Astrocyte (in vitro differentiated cells and primary cell): ENCODE measurements around the gene MICU2. TPM values are rescaled to one million over a fixed set of nuclear protein-coding genes. Genes with fewer than 3 reads are reported as not detected.

Experiments used
- DNase-seq: peaks from one replicate; pipeline ENCODE4 v3.0.0-alpha.2; 2010; ENCODE audit warnings: low read depth
- FAIRE-seq: peaks from 2 replicates; lab custom pipeline; 2011; peaks lifted over from hg19 to GRCh38; lab: Jason Lieb, UNC
- H2AFZ ChIP-seq: 2 replicates; pipeline ENCODE4 v1.6.0; 2012; ENCODE audit warnings: low read depth, low read length, inconsistent platforms
- H3K27ac ChIP-seq: 2 replicates; pipeline ENCODE4 v1.5.1; 2011; ENCODE audit warnings: low read depth, low read length, inconsistent platforms
- H3K27me3 ChIP-seq: 2 replicates; pipeline ENCODE4 v1.6.0; 2011; ENCODE audit warnings: low read length, inconsistent platforms; ENCODE audit not compliant: insufficient read depth
- H3K36me3 ChIP-seq: 2 replicates; pipeline ENCODE4 v1.5.1; 2011; ENCODE audit warnings: low read length, inconsistent platforms; ENCODE audit not compliant: insufficient read depth
- H3K4me1 ChIP-seq: 2 replicates; pipeline ENCODE4 v1.5.1; 2011; ENCODE audit warnings: low read length, inconsistent platforms; ENCODE audit not compliant: insufficient read depth
- H3K4me2 ChIP-seq: 2 replicates; pipeline ENCODE4 v1.6.0; 2012; ENCODE audit warnings: low read length, inconsistent platforms
- H3K4me3 ChIP-seq: 2 replicates; pipeline ENCODE4 v1.5.1; 2011; ENCODE audit warnings: low read depth, mild to moderate bottlenecking, low read length, inconsistent platforms; ENCODE audit not compliant: insufficient read depth
- H3K79me2 ChIP-seq: 2 replicates; pipeline ENCODE4 v1.6.0; 2012; ENCODE audit warnings: mild to moderate bottlenecking, low read length, inconsistent platforms; ENCODE audit not compliant: insufficient read depth
- H3K9ac ChIP-seq: 2 replicates; pipeline ENCODE4 v1.6.0; 2012; ENCODE audit warnings: mild to moderate bottlenecking, low read length, inconsistent platforms
- H3K9me3 ChIP-seq: 2 replicates; pipeline ENCODE4 v1.5.1; 2012; ENCODE audit warnings: low read depth, mild to moderate bottlenecking, low read length, inconsistent platforms; ENCODE audit not compliant: insufficient read depth
- H4K20me1 ChIP-seq: 2 replicates; pipeline ENCODE4 v1.6.0; 2012; ENCODE audit warnings: low read length, inconsistent platforms; ENCODE audit not compliant: insufficient read depth
- H3K27ac Mint-ChIP-seq: one replicate; pipeline ENCODE4 v1.8.0; 2021; ENCODE audit warnings: mild to moderate bottlenecking, mixed read lengths; ENCODE audit not compliant: unreplicated experiment
- H3K27me3 Mint-ChIP-seq: one replicate; pipeline ENCODE4 v1.8.0; 2021; ENCODE audit warnings: low read depth, mixed read lengths; ENCODE audit not compliant: unreplicated experiment
- H3K36me3 Mint-ChIP-seq: one replicate; pipeline ENCODE4 v1.8.0; 2021; ENCODE audit warnings: low read depth, mixed read lengths; ENCODE audit not compliant: unreplicated experiment
- H3K4me1 Mint-ChIP-seq: one replicate; pipeline ENCODE4 v1.8.0; 2021; ENCODE audit warnings: low read depth, mixed read lengths; ENCODE audit not compliant: unreplicated experiment
- H3K4me3 Mint-ChIP-seq: one replicate; pipeline ENCODE4 v1.8.0; 2021; ENCODE audit warnings: mild to moderate bottlenecking, moderate library complexity, mixed read lengths; ENCODE audit not compliant: unreplicated experiment
- H3K9me3 Mint-ChIP-seq: one replicate; pipeline ENCODE4 v1.8.0; 2021; ENCODE audit warnings: mild to moderate bottlenecking, mixed read lengths; ENCODE audit not compliant: unreplicated experiment
- EZH2 ChIP-seq: IDR thresholded peaks from 2 replicates; pipeline ENCODE4 v1.6.1; 2012; ENCODE audit warnings: mild to moderate bottlenecking, low read length, inconsistent platforms; ENCODE audit not compliant: insufficient read depth
- total RNA-seq: library from RNA; stranded (reverse); gene quantifications from 2 replicates; pipeline ENCODE4 v1.2.1, GENCODE V29; 2021
- TF ChIP-seq, protein P1 (sequence below): IDR thresholded peaks from 2 replicates; pipeline ENCODE4 v1.5.1; 2011; ENCODE audit warnings: low read depth, mild to moderate bottlenecking, inconsistent platforms, low read length, moderate library complexity; ENCODE audit not compliant: insufficient read depth

MICU2 gene
- total RNA-seq, 1 donor from 2014 or later = 31.8 TPM

DNA sequence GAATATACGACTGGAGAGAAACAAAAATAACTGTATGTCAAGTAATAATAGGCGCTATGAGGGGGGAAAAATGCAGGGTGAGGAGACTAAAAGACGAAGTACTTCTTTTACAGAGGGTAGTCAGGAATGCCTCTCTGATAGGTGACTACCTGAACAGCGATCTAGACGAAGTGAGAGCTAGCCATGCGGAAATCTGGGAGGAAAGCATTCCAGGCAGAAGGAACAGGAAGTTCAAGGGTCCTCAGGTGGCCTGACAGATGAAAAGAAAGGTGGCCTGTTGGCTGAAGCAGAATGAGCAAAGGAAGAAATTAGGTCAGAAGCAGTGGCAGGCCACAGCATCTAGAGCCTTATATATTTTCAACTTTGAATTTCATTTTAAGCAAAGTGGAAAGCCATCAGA, 158.2 kb downstream of the MICU2 start:
- no peaks in the 10 kb centered on the region for H3K9me3 ChIP-seq
- Mint-ChIP-seq H3K4me3 (no peak overlapping the region), H3K9me3 (peaks cover 6% of the 10 kb centered on the region), H3K27ac (no peak overlapping the region), H3K27me3 (no peaks in the 10 kb centered on the region), H3K4me1 (no peaks in the 10 kb centered on the region), H3K36me3 (peaks cover 5% of the 10 kb centered on the region)
- no peak overlapping the region for H2AFZ ChIP-seq
- H3K27me3 ChIP-seq = no peaks in the 10 kb centered on the region
- no peaks in the 10 kb centered on the region for H3K36me3 ChIP-seq
- no peak overlapping the region for H3K27ac ChIP-seq
- H3K4me2 ChIP-seq = no peak overlapping the region
- peaks cover 28% of the 10 kb centered on the region for H4K20me1 ChIP-seq
- H3K79me2 ChIP-seq = peaks cover 67% of the 10 kb centered on the region
- TF ChIP-seq, protein P1, sequence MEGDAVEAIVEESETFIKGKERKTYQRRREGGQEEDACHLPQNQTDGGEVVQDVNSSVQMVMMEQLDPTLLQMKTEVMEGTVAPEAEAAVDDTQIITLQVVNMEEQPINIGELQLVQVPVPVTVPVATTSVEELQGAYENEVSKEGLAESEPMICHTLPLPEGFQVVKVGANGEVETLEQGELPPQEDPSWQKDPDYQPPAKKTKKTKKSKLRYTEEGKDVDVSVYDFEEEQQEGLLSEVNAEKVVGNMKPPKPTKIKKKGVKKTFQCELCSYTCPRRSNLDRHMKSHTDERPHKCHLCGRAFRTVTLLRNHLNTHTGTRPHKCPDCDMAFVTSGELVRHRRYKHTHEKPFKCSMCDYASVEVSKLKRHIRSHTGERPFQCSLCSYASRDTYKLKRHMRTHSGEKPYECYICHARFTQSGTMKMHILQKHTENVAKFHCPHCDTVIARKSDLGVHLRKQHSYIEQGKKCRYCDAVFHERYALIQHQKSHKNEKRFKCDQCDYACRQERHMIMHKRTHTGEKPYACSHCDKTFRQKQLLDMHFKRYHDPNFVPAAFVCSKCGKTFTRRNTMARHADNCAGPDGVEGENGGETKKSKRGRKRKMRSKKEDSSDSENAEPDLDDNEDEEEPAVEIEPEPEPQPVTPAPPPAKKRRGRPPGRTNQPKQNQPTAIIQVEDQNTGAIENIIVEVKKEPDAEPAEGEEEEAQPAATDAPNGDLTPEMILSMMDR = no peak
- TF ChIP-seq EZH2 = no peak
- H3K4me3 ChIP-seq = no peak overlapping the region
- no peaks in the 10 kb centered on the region for H3K4me1 ChIP-seq
- DNase-seq (no peak), FAIRE-seq (no peak)
- H3K9ac ChIP-seq = no peak overlapping the region

DNA sequence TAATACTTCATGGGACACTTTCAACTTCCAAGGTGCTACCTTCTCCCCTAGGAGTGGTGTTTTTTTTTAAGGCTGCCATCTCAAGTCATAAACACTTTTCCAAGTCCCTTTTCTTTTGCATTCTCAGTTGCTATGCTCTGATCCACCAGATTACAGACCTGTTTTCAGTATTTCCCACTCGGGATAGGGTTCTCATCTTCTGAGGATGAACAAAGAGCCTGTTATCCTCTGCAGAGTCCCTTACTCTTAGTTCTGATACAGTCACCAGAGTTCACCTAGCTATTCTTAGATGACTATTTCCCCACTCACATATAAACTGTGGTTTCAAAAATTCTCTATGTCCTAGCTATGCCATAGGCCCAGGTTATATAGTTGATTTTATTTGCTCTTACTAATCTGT, 160.8 kb downstream of the MICU2 start:
- DNase-seq = no peak
- Mint-ChIP-seq H3K9me3 (peaks cover 6% of the 10 kb centered on the region), H3K27ac (no peak overlapping the region), H3K4me3 (no peak overlapping the region), H3K4me1 (no peaks in the 10 kb centered on the region), H3K36me3 (peaks cover 6% of the 10 kb centered on the region), H3K27me3 (no peaks in the 10 kb centered on the region)
- no peaks in the 10 kb centered on the region for H3K36me3 ChIP-seq
- peaks cover 71% of the 10 kb centered on the region for H3K79me2 ChIP-seq
- no peaks in the 10 kb centered on the region for H3K4me1 ChIP-seq
- no peak overlapping the region for H3K4me2 ChIP-seq
- no peak overlapping the region for H3K27ac ChIP-seq
- peaks cover 22% of the 10 kb centered on the region for H4K20me1 ChIP-seq
- no peaks in the 10 kb centered on the region for H3K9me3 ChIP-seq
- H2AFZ ChIP-seq = no peak overlapping the region
- H3K27me3 ChIP-seq = no peaks in the 10 kb centered on the region
- H3K9ac ChIP-seq = no peak overlapping the region
- no peak overlapping the region for H3K4me3 ChIP-seq
- FAIRE-seq = no peak
- TF ChIP-seq, protein P1 = no peak
- no peak for TF ChIP-seq EZH2

Other genes starting within 250 kb of the MICU2 start
- gene ZDHHC20, start 144.9 kb downstream of the MICU2 start, total RNA-seq = 64.3 and 76.1 TPM in 2 replicates
- 0.22 and 0.27 TPM in 2 replicates for gene FGF9, start 66.9 kb upstream of the MICU2 start, total RNA-seq